ENCODE data around the gene FNBP1. TPM values are rescaled to one million over a fixed set of nuclear protein-coding genes. Genes with fewer than 3 reads are reported as not detected.

FNBP1 gene
- total RNA-seq, 1 experiment from 2014 or later: 16.0 TPM

- H3K36me3 ChIP-seq (replicated peaks; ENCODE audit: control insufficient read depth, insufficient read depth, low read length): no peaks in the 10 kb centered on the region; the same call in 1 of the 2 replicates
- H3K27me3 ChIP-seq (ENCODE audit: control insufficient read depth, insufficient read depth, low read length): no peaks in the 10 kb centered on the region
- no peak for DNase-seq
- H3K4me3 ChIP-seq (ENCODE audit: insufficient read depth, low read depth, low read length): no peak overlapping the region
Measured at GRCh38 chr9:129888293-129889121, 154.5 kb downstream of the FNBP1 start.

GRCh38 chr9:129887334-129888292 lies 155.4 kb downstream of the FNBP1 start:
- Histone ChIP-seq H3K27me3 (ENCODE audit: control insufficient read depth, insufficient read depth, low read length) (no peaks in the 10 kb centered on the region), H3K4me3 (ENCODE audit: insufficient read depth, low read depth, low read length) (no peak overlapping the region), H3K36me3 (replicated peaks; ENCODE audit: control insufficient read depth, insufficient read depth, low read length) (no peaks in the 10 kb centered on the region)
- DNase-seq: no peak

- Histone ChIP-seq H3K4me3 (ENCODE audit: insufficient read depth, low read depth, low read length) (no peak overlapping the region), H3K36me3 (replicated peaks; ENCODE audit: control insufficient read depth, insufficient read depth, low read length) (no peaks in the 10 kb centered on the region), H3K27me3 (ENCODE audit: control insufficient read depth, insufficient read depth, low read length) (no peaks in the 10 kb centered on the region)
- DNase-seq: no peak
Measured at GRCh38 chr9:129886226-129887174, 156.5 kb downstream of the FNBP1 start.

- Histone ChIP-seq H3K4me3 (ENCODE audit: insufficient read depth, low read depth, low read length) (peak overlapping the region; percentile 20), H3K36me3 (replicated peaks; ENCODE audit: control insufficient read depth, insufficient read depth, low read length) (peaks cover 1% of the 10 kb centered on the region), H3K27me3 (ENCODE audit: control insufficient read depth, insufficient read depth, low read length) (no peaks in the 10 kb centered on the region)
- peak; percentile 94 for DNase-seq
Measured at GRCh38 chr9:129885670-129886106, 157.3 kb downstream of the FNBP1 start.

GRCh38 chr9:129885018-129885669 lies 157.8 kb downstream of the FNBP1 start:
- no peaks in the 10 kb centered on the region for H3K27me3 ChIP-seq (ENCODE audit: control insufficient read depth, insufficient read depth, low read length)
- peak overlapping the region; percentile 20 for H3K4me3 ChIP-seq (ENCODE audit: insufficient read depth, low read depth, low read length)
- peak; percentile 67 for DNase-seq
- peaks cover 1% of the 10 kb centered on the region for H3K36me3 ChIP-seq (replicated peaks; ENCODE audit: control insufficient read depth, insufficient read depth, low read length)

GRCh38 chr9:129884220-129885017 lies 158.6 kb downstream of the FNBP1 start:
- no peaks in the 10 kb centered on the region for H3K27me3 ChIP-seq (ENCODE audit: control insufficient read depth, insufficient read depth, low read length)
- peak; percentile 96 for DNase-seq
- H3K4me3 ChIP-seq (ENCODE audit: insufficient read depth, low read depth, low read length): peak overlapping the region; percentile 3; the same call in 1 of the 2 replicates
- H3K36me3 ChIP-seq (replicated peaks; ENCODE audit: control insufficient read depth, insufficient read depth, low read length): peaks cover 1% of the 10 kb centered on the region

GRCh38 chr9:129881547-129882324 lies 161.3 kb downstream of the FNBP1 start:
- Histone ChIP-seq H3K36me3 (replicated peaks; ENCODE audit: control insufficient read depth, insufficient read depth, low read length) (peaks cover 1% of the 10 kb centered on the region), H3K4me3 (ENCODE audit: insufficient read depth, low read depth, low read length) (no peak overlapping the region), H3K27me3 (ENCODE audit: control insufficient read depth, insufficient read depth, low read length) (no peaks in the 10 kb centered on the region)
- DNase-seq: no peak

GRCh38 chr9:129880654-129881546 lies 162.1 kb downstream of the FNBP1 start:
- H3K4me3 ChIP-seq (ENCODE audit: insufficient read depth, low read depth, low read length): no peak overlapping the region
- H3K36me3 ChIP-seq (replicated peaks; ENCODE audit: control insufficient read depth, insufficient read depth, low read length): peaks cover 1% of the 10 kb centered on the region
- DNase-seq: peak; percentile 69

GRCh38 chr9:129879991-129880653 lies 162.9 kb downstream of the FNBP1 start:
- Histone ChIP-seq H3K4me3 (ENCODE audit: insufficient read depth, low read depth, low read length) (no peak overlapping the region), H3K27me3 (ENCODE audit: control insufficient read depth, insufficient read depth, low read length) (no peaks in the 10 kb centered on the region), H3K36me3 (replicated peaks; ENCODE audit: control insufficient read depth, insufficient read depth, low read length) (peaks cover 1% of the 10 kb centered on the region)
- peak; percentile 41 for DNase-seq

More at GRCh38 chr9:129880654-129881546, 162.1 kb downstream of the FNBP1 start:
- H3K27me3 ChIP-seq (ENCODE audit: control insufficient read depth, insufficient read depth, low read length): no peaks in the 10 kb centered on the region

GRCh38 chr9:129879103-129879699 lies 163.8 kb downstream of the FNBP1 start:
- Histone ChIP-seq H3K4me3 (ENCODE audit: insufficient read depth, low read depth, low read length) (no peak overlapping the region), H3K27me3 (ENCODE audit: control insufficient read depth, insufficient read depth, low read length) (no peaks in the 10 kb centered on the region), H3K36me3 (replicated peaks; ENCODE audit: control insufficient read depth, insufficient read depth, low read length) (peaks cover 1% of the 10 kb centered on the region)
- DNase-seq: peak; percentile 34

- Histone ChIP-seq H3K36me3 (replicated peaks; ENCODE audit: control insufficient read depth, insufficient read depth, low read length) (peaks cover 1% of the 10 kb centered on the region), H3K27me3 (ENCODE audit: control insufficient read depth, insufficient read depth, low read length) (no peaks in the 10 kb centered on the region), H3K4me3 (ENCODE audit: insufficient read depth, low read depth, low read length) (no peak overlapping the region)
- peak; percentile 44 for DNase-seq
Measured at GRCh38 chr9:129878291-129878690, 164.7 kb downstream of the FNBP1 start.

All from H7 (cell line).